K562 (cell line): ENCODE results near the gene GRM5. TPM values are rescaled to one million over a fixed set of nuclear protein-coding genes. Genes with fewer than 3 reads are reported as not detected.

ENCODE experiments used
- ATF3 ChIP-seq, 2 experiments: fragments of 450-650 bp in 1 of 2; sonication (generic) in 1 of 2; formaldehyde crosslinking in 1 of 2; IDR thresholded peaks in 1 of 2; conservative IDR thresholded peaks in 1 of 2; 2 replicates each; pipeline versions ENCODE4 v1.6.1 to v1.8.1; 2016 to 2023; ENCODE audit warnings: mild to moderate bottlenecking in 2 of 2, moderate library complexity in 2 of 2, inconsistent platforms in 1 of 2, missing genetic modification reagents in 1 of 2
- CGGBP1 ChIP-seq: fragments of 250-450 bp; sonication (Bioruptor Pico); IDR thresholded peaks from 2 replicates; pipeline ENCODE4 v1.9.0; 2021; ENCODE audit warnings: mild to moderate bottlenecking
- KAT2B ChIP-seq: IDR thresholded peaks from one replicate; pipeline ENCODE4 v1.6.1; 2012; ENCODE audit warnings: low read depth, mild to moderate bottlenecking, control low read depth, inconsistent platforms, low read length, moderate library complexity
- KLF10 ChIP-seq: fragments of 250-450 bp; sonication (Bioruptor Pico); IDR thresholded peaks from 2 replicates; pipeline ENCODE4 v1.6.1; 2021; ENCODE audit warnings: matching md5 sums
- KLF6 ChIP-seq: fragments of 250-450 bp; sonication (Bioruptor Pico); IDR thresholded peaks from 2 replicates; pipeline ENCODE4 v1.4.0; 2020; ENCODE audit warnings: mild to moderate bottlenecking, moderate library complexity, borderline replicate concordance
- LARP7 ChIP-seq: fragments of 450-650 bp; IDR thresholded peaks from 2 replicates; pipeline ENCODE4 v1.6.1; 2016
- MYBL2 ChIP-seq, 2 experiments: fragments of 450-650 bp in 1 of 2; sonication (generic) in 1 of 2; formaldehyde crosslinking in 1 of 2; IDR thresholded peaks; 2 replicates each; pipeline versions ENCODE4 v1.6.1 to v1.8.1; 2017 to 2022; ENCODE audit warnings: borderline replicate concordance in 1 of 2, inconsistent platforms in 1 of 2, low read depth in 1 of 2, mild to moderate bottlenecking in 1 of 2, missing genetic modification reagents in 1 of 2, moderate library complexity in 1 of 2
- PCBP1 ChIP-seq: fragments of 200-400 bp; formaldehyde crosslinking; IDR thresholded peaks from 2 replicates; pipeline ENCODE4 v1.6.1; 2018; ENCODE audit warnings: mild to moderate bottlenecking, low read depth, low read length; ENCODE audit not compliant: poor library complexity, severe bottlenecking
- RUNX1 ChIP-seq: sonication (generic); IDR thresholded peaks from 2 replicates; pipeline ENCODE4 v1.6.1; 2016; ENCODE audit warnings: antibody characterized with exemption, low read depth
- U2AF2 ChIP-seq: fragments of 200-400 bp; formaldehyde crosslinking; optimal IDR thresholded peaks from 2 replicates; pipeline ENCODE3; 2017; ENCODE audit warnings: low read depth, mild to moderate bottlenecking, low read length
- ZNF140 ChIP-seq: fragments of 250-450 bp; sonication (Bioruptor Pico); IDR thresholded peaks from 2 replicates; pipeline ENCODE4 v1.8.0; 2021; ENCODE audit warnings: moderate library complexity, mild to moderate bottlenecking, inconsistent platforms
- ZNF384 ChIP-seq: IDR thresholded peaks from 2 replicates; pipeline ENCODE4 v1.6.1; 2012; ENCODE audit warnings: low read depth, low read length, improper control_type of control experiment
- ZNF639 ChIP-seq, 2 experiments: fragments of 200-800 bp in 1 of 2; sonication (Bioruptor generic) in 1 of 2; sonication (generic) in 1 of 2; formaldehyde crosslinking in 1 of 2; IDR thresholded peaks in 1 of 2; conservative IDR thresholded peaks in 1 of 2; 2 replicates each; pipeline versions ENCODE4 v1.5.0 to v1.6.1; 2016 to 2020; ENCODE audit warnings: missing compliant biosample characterization in 1 of 2, missing genetic modification characterization in 1 of 2, missing genetic modification reagents in 1 of 2
- polyA plus RNA-seq, 8 experiments: library from polyadenylated mRNA; depleted of rRNA in 4 of 8; stranded (reverse) in 5 of 8; unstranded in 3 of 8; fragments of >200 nt; fragmentation: Nextera tagmentation in 2 of 8; fragmentation: Illumina TruSeq in 1 of 8; extraction: Ambion mirVana in 2 of 8; extraction: Trizol in 1 of 8; gene quantifications; 2 replicates each; pipeline versions ENCODE4 v1.2.1 to v1.2.3, GENCODE V29; 2011 to 2014; ENCODE audit warnings: inconsistent platforms in 1 of 8, missing spikeins in 1 of 8
- total RNA-seq, 7 experiments: library from RNA; depleted of rRNA in 6 of 7; stranded (reverse); fragments of >200 nt in 6 of 7; fragmentation: Illumina TruSeq in 2 of 7; extraction: Trizol in 2 of 7; gene quantifications; 2 replicates each; pipeline versions ENCODE4 v1.2.1 to v1.2.3, GENCODE V29; 2011 to 2021; ENCODE audit warnings: low replicate concordance in 1 of 7
- TF ChIP-seq, protein P1 (sequence below): fragments of 450-650 bp; IDR thresholded peaks from 2 replicates; pipeline ENCODE4 v1.6.1; 2016; ENCODE audit warnings: low read depth, mild to moderate bottlenecking, moderate library complexity
- TF ChIP-seq, protein P2 (sequence below): fragments of 250-450 bp; sonication (Bioruptor Pico); IDR thresholded peaks from 2 replicates; pipeline ENCODE4 v1.5.0; 2021; ENCODE audit warnings: mild to moderate bottlenecking, moderate library complexity

GRM5 gene
- total and polyA plus RNA-seq, 9 of the 15 experiments (the other 6 are each of a cell fraction or from before 2014, with no cell fraction given) = not detected

GRCh38 chr11:88807349-88807748, 258.4 kb downstream of the GRM5 start (continued):
- TF ChIP-seq ZNF639 (CRISPR knock-in tag; conservative IDR thresholded peaks at IDR 0.05 in 1 of 2, IDR thresholded peaks at IDR 0.05 in 1 of 2) = no peak
- no peak for TF ChIP-seq ZNF384
- no peak for TF ChIP-seq KLF10
- no peak for TF ChIP-seq KAT2B
- TF ChIP-seq, protein P1, sequence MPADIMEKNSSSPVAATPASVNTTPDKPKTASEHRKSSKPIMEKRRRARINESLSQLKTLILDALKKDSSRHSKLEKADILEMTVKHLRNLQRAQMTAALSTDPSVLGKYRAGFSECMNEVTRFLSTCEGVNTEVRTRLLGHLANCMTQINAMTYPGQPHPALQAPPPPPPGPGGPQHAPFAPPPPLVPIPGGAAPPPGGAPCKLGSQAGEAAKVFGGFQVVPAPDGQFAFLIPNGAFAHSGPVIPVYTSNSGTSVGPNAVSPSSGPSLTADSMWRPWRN = no peak
- TF ChIP-seq CGGBP1 (CRISPR knock-in tag) = no peak
- TF ChIP-seq, protein P2, sequence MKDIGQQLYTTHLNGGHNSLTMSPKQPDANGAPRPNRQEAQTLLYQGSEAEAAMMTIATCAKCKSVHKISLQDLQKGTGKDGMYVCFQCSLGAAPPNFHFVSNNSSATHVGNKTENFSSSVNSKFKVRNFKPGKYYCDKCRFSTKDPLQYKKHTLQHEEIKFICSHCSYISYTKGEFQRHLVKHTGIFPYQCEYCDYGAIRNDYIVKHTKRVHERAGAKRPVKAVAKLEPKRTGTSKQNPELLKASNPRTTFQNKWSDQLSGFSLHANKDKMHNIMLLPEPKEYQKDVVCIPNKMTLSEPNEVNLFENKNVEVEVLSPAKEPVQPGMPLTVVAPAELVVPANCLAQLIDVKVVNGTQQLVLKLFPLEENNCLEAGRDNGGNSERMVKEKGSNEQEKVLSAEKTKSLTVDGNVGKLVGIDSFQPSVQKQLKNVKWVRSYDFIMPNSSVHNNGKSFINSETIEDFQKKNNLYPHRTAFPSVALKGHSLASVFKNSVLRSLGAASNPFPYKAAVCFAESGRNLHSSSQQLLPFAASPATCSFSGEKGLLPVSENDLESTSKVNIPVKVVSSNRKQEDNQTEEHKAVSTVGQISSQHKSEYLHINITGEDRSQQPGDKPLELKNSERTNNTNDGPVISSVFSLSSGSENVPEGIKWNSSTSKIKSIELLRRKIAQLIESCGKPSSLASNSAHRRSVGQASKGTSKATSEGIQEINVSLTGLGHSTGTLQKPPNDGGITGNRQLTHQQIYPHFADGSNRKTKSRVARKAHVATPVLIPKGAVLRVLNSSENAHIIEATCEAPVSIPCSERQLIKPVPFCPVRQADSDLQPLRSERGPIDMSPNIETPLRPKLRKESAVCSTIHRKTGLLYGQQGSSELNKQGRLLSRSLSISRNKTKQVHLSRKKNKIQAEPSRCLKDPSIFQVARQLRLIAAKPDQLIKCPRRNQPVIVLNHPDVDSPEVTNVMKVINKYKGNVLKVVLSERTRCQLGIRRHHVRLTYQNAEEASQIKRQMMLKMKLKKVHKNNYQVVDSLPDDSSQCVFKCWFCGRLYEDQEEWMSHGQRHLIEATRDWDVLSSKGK = no peak
- TF ChIP-seq PCBP1 = no peak
- TF ChIP-seq MYBL2 (IDR thresholded peaks at IDR 0.05; ENCODE audit: low read depth) = no peak
- TF ChIP-seq MYBL2 (CRISPR knock-in tag; IDR thresholded peaks at IDR 0.05; ENCODE audit: borderline replicate concordance) = no peak
- TF ChIP-seq U2AF2 = no peak
- TF ChIP-seq KLF6 = no peak
- no peak for TF ChIP-seq RUNX1
- no peak for TF ChIP-seq ATF3 (IDR thresholded peaks at IDR 0.05)
- no peak for TF ChIP-seq ATF3 (CRISPR knock-in tag; conservative IDR thresholded peaks at IDR 0.05)
- no peak for TF ChIP-seq LARP7
- TF ChIP-seq ZNF140 (CRISPR knock-in tag) = no peak
